ENCODE results near the gene GRM4. TPM values are rescaled to one million over a fixed set of nuclear protein-coding genes. Genes with fewer than 3 reads are reported as not detected.

GRM4 gene
- total and polyA plus RNA-seq, 2 donors from 2014 or later: not detected

- TF ChIP-seq CTCF (IDR thresholded peaks at IDR 0.05; ENCODE audit: borderline replicate concordance, extremely low read depth, insufficient read depth): no peak
- DNase-seq (no peak), FAIRE-seq (no peak)
- no peaks in the 10 kb centered on the region for H3K27me3 ChIP-seq (ENCODE audit: control insufficient read depth, insufficient read depth, low read length)
- H3K27ac ChIP-seq (ENCODE audit: low read depth in 2 of 2, low read length in 2 of 2): no peak overlapping the region
- H3K36me3 ChIP-seq (ENCODE audit: control insufficient read depth in 2 of 3, insufficient read depth in 3 of 3, low read length in 3 of 3): no peaks in the 10 kb centered on the region
- H3K9ac ChIP-seq (ENCODE audit: low read length in 3 of 3): no peak overlapping the region
- intact Hi-C loops (cut with DNase I): no loop called here
- no peaks in the 10 kb centered on the region for H3K4me1 ChIP-seq (ENCODE audit: control insufficient read depth in 2 of 3, insufficient read depth in 2 of 3, low read depth in 1 of 3, low read length in 3 of 3)
- no peak overlapping the region for H3K4me3 ChIP-seq (ENCODE audit: low read length in 3 of 3)
- H3K9me3 ChIP-seq (ENCODE audit: control insufficient read depth in 2 of 3, insufficient read depth in 1 of 3, low read length in 3 of 3): no peaks in the 10 kb centered on the region
Measured at GRCh38 chr6:34036357-34037069, 109.4 kb downstream of the GRM4 start.

GRCh38 chr6:34035704-34036356 lies 110.1 kb downstream of the GRM4 start:
- H3K9me3 ChIP-seq (ENCODE audit: control insufficient read depth in 2 of 3, insufficient read depth in 1 of 3, low read length in 3 of 3): no peaks in the 10 kb centered on the region
- H3K9ac ChIP-seq (ENCODE audit: low read length in 3 of 3): no peak overlapping the region
- DNase-seq: no peak
- H3K4me1 ChIP-seq (ENCODE audit: control insufficient read depth in 2 of 3, insufficient read depth in 2 of 3, low read depth in 1 of 3, low read length in 3 of 3): no peaks in the 10 kb centered on the region
- FAIRE-seq: no peak
- no peak overlapping the region for H3K4me3 ChIP-seq (ENCODE audit: low read length in 3 of 3)
- H3K27me3 ChIP-seq (ENCODE audit: control insufficient read depth, insufficient read depth, low read length): no peaks in the 10 kb centered on the region
- intact Hi-C loops (cut with DNase I): no loop called here
- H3K36me3 ChIP-seq (ENCODE audit: control insufficient read depth in 2 of 3, insufficient read depth in 3 of 3, low read length in 3 of 3): no peaks in the 10 kb centered on the region
- H3K27ac ChIP-seq (ENCODE audit: low read depth in 2 of 2, low read length in 2 of 2): no peak overlapping the region
- no peak for TF ChIP-seq CTCF (IDR thresholded peaks at IDR 0.05; ENCODE audit: borderline replicate concordance, extremely low read depth, insufficient read depth)

GRCh38 chr6:34035161-34035560 lies 110.7 kb downstream of the GRM4 start:
- H3K4me1 ChIP-seq (ENCODE audit: control insufficient read depth in 2 of 3, insufficient read depth in 2 of 3, low read depth in 1 of 3, low read length in 3 of 3): no peaks in the 10 kb centered on the region
- H3K27me3 ChIP-seq (ENCODE audit: control insufficient read depth, insufficient read depth, low read length): no peaks in the 10 kb centered on the region
- no peak overlapping the region for H3K4me3 ChIP-seq (ENCODE audit: low read length in 3 of 3)
- FAIRE-seq: no peak
- no peak for TF ChIP-seq CTCF (IDR thresholded peaks at IDR 0.05; ENCODE audit: borderline replicate concordance, extremely low read depth, insufficient read depth)
- no peak overlapping the region for H3K9ac ChIP-seq (ENCODE audit: low read length in 3 of 3)
- no peak for DNase-seq
- H3K9me3 ChIP-seq (ENCODE audit: control insufficient read depth in 2 of 3, insufficient read depth in 1 of 3, low read length in 3 of 3): no peaks in the 10 kb centered on the region
- H3K27ac ChIP-seq (ENCODE audit: low read depth in 2 of 2, low read length in 2 of 2): no peak overlapping the region
- H3K36me3 ChIP-seq (ENCODE audit: control insufficient read depth in 2 of 3, insufficient read depth in 3 of 3, low read length in 3 of 3): no peaks in the 10 kb centered on the region
- intact Hi-C loops (cut with DNase I): no loop called here
